Endothelial cell of umbilical vein (primary cell): ENCODE data around the gene ARHGEF16. TPM values are rescaled to one million over a fixed set of nuclear protein-coding genes. Genes with fewer than 3 reads are reported as not detected.

Experiments used
- BruUV-seq: library from RNA; stranded (reverse); fragments of 400-500 nt; replicated peaks from 2 replicates; lab custom pipeline; 2021; lab: Mats Ljungman, UMichigan
- CTCF ChIA-PET: fragments of 300-600, 350-600 bp; sonication (Branson Sonifier 250); formaldehyde crosslinking; loops from one replicate; lab custom pipeline; 2021; ENCODE audit warnings: antibody characterized with exemption, inconsistent platforms; lab: Charles Lee
- POLR2A ChIA-PET: fragments of 300-600, 350-600 bp; sonication (Branson Sonifier 250); formaldehyde crosslinking; loops from one replicate; lab custom pipeline; 2021; ENCODE audit warnings: antibody characterized with exemption, inconsistent platforms; lab: Charles Lee
- DNase-seq: peaks from one replicate; pipeline ENCODE4 v3.0.0-alpha.2; 2011; ENCODE audit warnings: low read depth, low spot score
- FAIRE-seq: peaks from 2 replicates; lab custom pipeline; 2011; peaks lifted over from hg19 to GRCh38; lab: Jason Lieb, UNC
- H2AFZ ChIP-seq: 2 replicates; pipeline ENCODE4 v1.6.0; 2012; ENCODE audit warnings: low read depth, low read length, control low read depth, inconsistent platforms
- H3K27ac ChIP-seq: 2 replicates; pipeline ENCODE4 v1.5.1; 2011; ENCODE audit warnings: low read depth, mild to moderate bottlenecking, control low read depth, low read length, moderate library complexity; ENCODE audit not compliant: insufficient read depth
- H3K27me3 ChIP-seq, 2 experiments: 2 replicates each; pipeline versions ENCODE4 v1.6.0 to v1.6.1; 2011; ENCODE audit warnings: low read length in 2 of 2, mixed read lengths in 1 of 2; ENCODE audit not compliant: control insufficient read depth in 2 of 2, insufficient read depth in 2 of 2
- H3K36me3 ChIP-seq, 2 experiments: 2 replicates in 1 of 2; 3 replicates in 1 of 2; pipeline ENCODE4 v1.5.1; 2011; ENCODE audit warnings: low read length in 2 of 2, mild to moderate bottlenecking in 1 of 2, moderate library complexity in 1 of 2; ENCODE audit not compliant: control insufficient read depth in 2 of 2, insufficient read depth in 2 of 2; ENCODE audit errors: extremely low read depth in 1 of 2
- H3K4me1 ChIP-seq: 3 replicates; pipeline ENCODE4 v1.5.1; 2011; ENCODE audit warnings: mild to moderate bottlenecking, low read length; ENCODE audit not compliant: control insufficient read depth, insufficient read depth; ENCODE audit errors: extremely low read depth
- H3K4me2 ChIP-seq: 2 replicates; pipeline ENCODE4 v1.6.1; 2011; ENCODE audit warnings: low read length, control low read depth, mixed read lengths; ENCODE audit not compliant: insufficient read depth
- H3K4me3 ChIP-seq, 3 experiments: fragments of 200-600 bp in 1 of 3; sonication (generic), shearing (Covaris generic) in 1 of 3; replicated peaks in 1 of 3; 2 replicates each; pipeline ENCODE4 v1.5.1; 2011 to 2016; ENCODE audit warnings: control low read depth in 3 of 3, low read length in 3 of 3, mild to moderate bottlenecking in 2 of 3, inconsistent platforms in 1 of 3, low read depth in 1 of 3, moderate library complexity in 1 of 3; ENCODE audit not compliant: insufficient read depth in 1 of 3
- H3K79me2 ChIP-seq: 2 replicates; pipeline ENCODE4 v1.6.0; 2012; ENCODE audit warnings: low read length, inconsistent platforms; ENCODE audit not compliant: control insufficient read depth, insufficient read depth
- H3K9ac ChIP-seq: replicated peaks from 2 replicates; pipeline ENCODE3; 2011; ENCODE audit warnings: low read length, control low read depth; ENCODE audit not compliant: insufficient read depth; ENCODE audit errors: extremely low read depth
- H3K9me1 ChIP-seq: replicated peaks from 3 replicates; pipeline ENCODE4 v1.6.0; 2011; ENCODE audit warnings: mild to moderate bottlenecking, low read length; ENCODE audit not compliant: control insufficient read depth, insufficient read depth; ENCODE audit errors: extremely low read depth
- H3K9me3 ChIP-seq: replicated peaks from 2 replicates; pipeline ENCODE4 v1.5.1; 2012; ENCODE audit warnings: low read length, inconsistent platforms; ENCODE audit not compliant: control insufficient read depth, insufficient read depth
- H4K20me1 ChIP-seq: replicated peaks from 2 replicates; pipeline ENCODE3; 2011; ENCODE audit warnings: mild to moderate bottlenecking, low read length; ENCODE audit not compliant: control insufficient read depth, insufficient read depth; ENCODE audit errors: extremely low read depth
- EZH2 ChIP-seq: IDR thresholded peaks from 2 replicates; pipeline ENCODE4 v1.6.1; 2012; ENCODE audit warnings: borderline replicate concordance, low read depth, mild to moderate bottlenecking, moderate library complexity, low read length, inconsistent platforms; ENCODE audit not compliant: severe bottlenecking
- FOS ChIP-seq: IDR thresholded peaks from 2 replicates; pipeline ENCODE4 v1.6.1; 2011; ENCODE audit warnings: mild to moderate bottlenecking, low read length, moderate library complexity, borderline replicate concordance; ENCODE audit not compliant: insufficient read depth
- GATA2 ChIP-seq: IDR thresholded peaks from 2 replicates; pipeline ENCODE4 v1.7.0; 2011; ENCODE audit warnings: low read depth, mild to moderate bottlenecking, moderate library complexity, mixed read lengths, low read length; ENCODE audit not compliant: insufficient read length, insufficient read depth
- JUN ChIP-seq: IDR thresholded peaks from 2 replicates; pipeline ENCODE4 v1.6.1; 2011; ENCODE audit warnings: borderline replicate concordance, low read depth; ENCODE audit not compliant: insufficient read length, insufficient read depth
- MYC ChIP-seq: IDR thresholded peaks from one replicate; pipeline ENCODE4 v1.6.1; 2011; ENCODE audit warnings: mild to moderate bottlenecking, low read depth, low read length
- POLR2A ChIP-seq: IDR thresholded peaks from 2 replicates; pipeline ENCODE4 v1.6.1; 2012; ENCODE audit warnings: low read depth, mild to moderate bottlenecking, control low read depth, low read length
- POLR2AphosphoS5 ChIP-seq: IDR thresholded peaks from 2 replicates; pipeline ENCODE4 v1.6.1; 2012; ENCODE audit warnings: low read depth, mild to moderate bottlenecking, control low read depth, low read length, moderate library complexity; ENCODE audit not compliant: insufficient read depth
- dilution Hi-C: fragments of 300-500 bp; cut with MboI; formaldehyde crosslinking; loops from one replicate; pipeline ENCODE4 v1.15.0; 2019; ENCODE audit warnings: low sequenced_read_pairs; ENCODE audit not compliant: extremely low pct_ligation_motif_present
- intact Hi-C: fragments of 100-400 bp; cut with micrococcal nuclease; formaldehyde crosslinking; loops from one replicate; pipeline ENCODE4 v1.10.0; 2022
- polyA plus RNA-seq, 4 experiments: library from polyadenylated mRNA; depleted of rRNA in 3 of 4; stranded (reverse) in 3 of 4; unstranded in 1 of 4; fragments of >200 nt; gene quantifications; 2 replicates each; pipeline versions ENCODE4 v1.2.1 to v1.2.3, GENCODE V29; 2011 to 2012; ENCODE audit warnings: missing spikeins in 1 of 4
- total RNA-seq: library from RNA; stranded (reverse); gene quantifications from 2 replicates; pipeline ENCODE4 v1.2.3, GENCODE V29; 2021
- TF ChIP-seq, protein P1 (sequence below), 2 donors: IDR thresholded peaks; 1 replicate in 1 of 2; 2 replicates in 1 of 2; pipeline ENCODE4 v1.5.1; 2011; ENCODE audit warnings: low read length in 2 of 2, mild to moderate bottlenecking in 2 of 2, moderate library complexity in 2 of 2, control low read depth in 1 of 2, inconsistent platforms in 1 of 2, low read depth in 1 of 2; ENCODE audit not compliant: insufficient read depth in 1 of 2; ENCODE audit errors: extremely low read depth in 1 of 2
- TF ChIP-seq, protein P2 (sequence below): IDR thresholded peaks from 2 replicates; pipeline ENCODE4 v1.6.1; 2011; ENCODE audit not compliant: insufficient read depth, insufficient read length

Gene ARHGEF16
- total and polyA plus RNA-seq, 2 donors (not counting 3 experiments of a cell fraction or from before 2014, with no cell fraction given): 0.52 to 1.3 TPM

DNA sequence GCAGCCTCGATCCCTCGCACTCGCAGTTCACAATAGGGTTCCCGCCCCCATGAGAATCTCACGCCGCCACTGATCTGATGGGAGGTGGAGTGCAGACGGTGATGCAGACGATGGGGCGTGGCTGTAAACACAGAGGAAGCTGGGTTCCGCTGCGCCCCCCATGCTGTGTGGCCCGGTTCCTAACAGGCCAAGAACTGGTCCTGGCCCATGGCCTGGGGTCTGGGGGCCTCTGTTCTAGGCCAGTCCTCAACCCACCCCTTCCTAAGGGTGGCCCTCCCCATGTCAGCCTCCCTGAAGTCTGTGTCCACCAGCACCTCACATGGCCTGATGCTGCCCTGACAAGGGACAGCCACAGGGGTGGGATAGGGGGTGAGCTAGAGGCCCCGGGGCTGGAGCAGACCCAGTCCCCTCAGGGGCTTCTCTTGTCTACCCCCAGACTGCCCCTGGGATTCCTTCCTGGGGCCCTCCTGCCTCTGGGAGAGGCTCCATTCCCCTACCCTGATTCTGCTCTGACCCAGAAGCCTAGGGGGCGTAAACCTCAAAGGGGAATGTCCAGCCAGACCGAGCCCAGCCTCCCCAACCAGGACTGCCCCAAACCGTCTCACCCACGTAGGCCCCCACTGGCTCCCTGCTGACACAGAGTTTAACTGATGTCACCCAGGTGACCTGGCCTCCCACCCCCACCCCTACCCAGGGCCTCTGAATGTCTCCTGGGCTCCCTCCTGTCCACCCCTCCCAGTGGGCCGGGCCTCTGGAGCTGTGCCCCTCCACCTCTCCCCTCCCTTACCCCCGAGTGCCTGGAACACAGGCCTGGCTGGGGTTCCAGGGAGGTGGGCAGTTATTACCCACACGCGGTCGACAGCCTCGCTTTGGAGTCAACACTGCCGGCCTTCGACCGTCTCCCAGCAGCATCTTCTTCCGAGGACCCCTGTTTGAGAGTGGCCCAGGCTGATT, 14.8 kb upstream of the ARHGEF16 start:
- no peak overlapping the region for H3K4me2 ChIP-seq
- no peaks in the 10 kb centered on the region for H3K4me1 ChIP-seq
- TF ChIP-seq GATA2 (no peak), MYC (no peak), EZH2 (no peak), POLR2AphosphoS5 (no peak), JUN (no peak), POLR2A (no peak), FOS (no peak)
- TF ChIP-seq, protein P1, sequence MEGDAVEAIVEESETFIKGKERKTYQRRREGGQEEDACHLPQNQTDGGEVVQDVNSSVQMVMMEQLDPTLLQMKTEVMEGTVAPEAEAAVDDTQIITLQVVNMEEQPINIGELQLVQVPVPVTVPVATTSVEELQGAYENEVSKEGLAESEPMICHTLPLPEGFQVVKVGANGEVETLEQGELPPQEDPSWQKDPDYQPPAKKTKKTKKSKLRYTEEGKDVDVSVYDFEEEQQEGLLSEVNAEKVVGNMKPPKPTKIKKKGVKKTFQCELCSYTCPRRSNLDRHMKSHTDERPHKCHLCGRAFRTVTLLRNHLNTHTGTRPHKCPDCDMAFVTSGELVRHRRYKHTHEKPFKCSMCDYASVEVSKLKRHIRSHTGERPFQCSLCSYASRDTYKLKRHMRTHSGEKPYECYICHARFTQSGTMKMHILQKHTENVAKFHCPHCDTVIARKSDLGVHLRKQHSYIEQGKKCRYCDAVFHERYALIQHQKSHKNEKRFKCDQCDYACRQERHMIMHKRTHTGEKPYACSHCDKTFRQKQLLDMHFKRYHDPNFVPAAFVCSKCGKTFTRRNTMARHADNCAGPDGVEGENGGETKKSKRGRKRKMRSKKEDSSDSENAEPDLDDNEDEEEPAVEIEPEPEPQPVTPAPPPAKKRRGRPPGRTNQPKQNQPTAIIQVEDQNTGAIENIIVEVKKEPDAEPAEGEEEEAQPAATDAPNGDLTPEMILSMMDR (IDR thresholded peaks at IDR 0.05; ENCODE audit: extremely low read depth in 1 of 2, insufficient read depth in 1 of 2, low read depth in 1 of 2, low read length in 2 of 2): no peak
- TF ChIP-seq, protein P2, sequence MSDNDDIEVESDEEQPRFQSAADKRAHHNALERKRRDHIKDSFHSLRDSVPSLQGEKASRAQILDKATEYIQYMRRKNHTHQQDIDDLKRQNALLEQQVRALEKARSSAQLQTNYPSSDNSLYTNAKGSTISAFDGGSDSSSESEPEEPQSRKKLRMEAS: no peak
- H2AFZ ChIP-seq: no peak overlapping the region
- H3K27ac ChIP-seq: no peak overlapping the region
- ChIA-PET CTCF (no interaction called here), POLR2A (no interaction called here)
- peaks cover 2% of the 10 kb centered on the region in 2 experiments for H3K27me3 ChIP-seq
- dilution Hi-C loops: no loop called here
- DNase-seq (no peak), FAIRE-seq (no peak)
- no peaks in the 10 kb centered on the region for H3K9me3 ChIP-seq
- H3K4me3 ChIP-seq: no peak overlapping the region
- H3K9me1 ChIP-seq: no peaks in the 10 kb centered on the region
- intact Hi-C loops: no loop called here
- H3K36me3 ChIP-seq: no peaks in the 10 kb centered on the region
- H3K79me2 ChIP-seq: no peaks in the 10 kb centered on the region
- H3K9ac ChIP-seq: no peak overlapping the region
- H4K20me1 ChIP-seq: no peaks in the 10 kb centered on the region
- no TSS peak for BruUV-seq
